ENCODE data around the gene PPM1D.

- TF ChIP-seq CTCF (IDR thresholded peaks at IDR 0.05) (no peak), POLR2A (IDR thresholded peaks at IDR 0.05) (no peak)
Observed at GRCh38 chr17:60560860-60561257, 39.1 kb upstream of the PPM1D start.

Measured in body of pancreas (tissue), 4 donors.